ENCODE data around the gene SMIM34.
"Not testable (repeated sequence)": the region's sequence is repeated elsewhere in the genome, so short reads cannot be mapped to it uniquely, and the experiment has no call there.

DNA sequence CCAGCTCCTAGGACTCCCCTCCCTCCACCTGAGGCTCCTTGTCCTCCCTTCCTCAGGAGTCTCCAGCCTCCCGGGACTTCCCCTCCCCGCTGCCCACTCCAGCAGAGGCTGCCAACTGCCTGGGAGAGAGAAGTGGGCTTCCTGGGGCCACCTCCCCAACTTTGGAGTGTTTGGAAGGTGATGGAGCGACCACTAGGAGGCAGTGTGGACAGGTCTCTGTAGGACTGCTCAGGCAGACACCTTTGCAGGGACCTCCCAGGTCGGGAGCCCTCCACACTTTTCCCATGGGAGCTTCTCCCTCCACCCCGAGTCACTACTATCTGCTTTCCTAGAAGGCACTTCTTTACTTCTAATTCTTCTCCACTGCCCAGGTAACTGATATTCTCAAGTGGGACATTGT is 19.0 kb downstream of the SMIM34 start:
- not testable (repeated sequence) for TF ChIP-seq POLR2AphosphoS5 (IDR thresholded peaks at IDR 0.05); CTCF (IDR thresholded peaks at IDR 0.05; ENCODE audit: poor library complexity, severe bottlenecking); EP300 (conservative IDR thresholded peaks at IDR 0.05; ENCODE audit: poor library complexity, severe bottlenecking); EZH2 (IDR thresholded peaks at IDR 0.05; ENCODE audit: borderline replicate concordance, insufficient read depth, low read length, poor library complexity, severe bottlenecking); RAD21 (conservative IDR thresholded peaks at IDR 0.05); MXI1 (conservative IDR thresholded peaks at IDR 0.05; ENCODE audit: poor library complexity, severe bottlenecking); TAF1 (IDR thresholded peaks at IDR 0.05; ENCODE audit: low read depth); SMC3 (conservative IDR thresholded peaks at IDR 0.05; ENCODE audit: poor library complexity); REST (IDR thresholded peaks at IDR 0.05; ENCODE audit: borderline replicate concordance)
